NB4 (cell line): ENCODE results near the gene PORCN.
A peak's percentile ranks its signal among the peaks of the same experiment; 100 is the strongest.

Experiments used
- DNase-seq: peaks from one replicate; pipeline ENCODE4 v3.0.0; 2010; ENCODE audit warnings: low read depth
- H3K4me3 ChIP-seq: one replicate; pipeline ENCODE4 v1.5.1; 2011; ENCODE audit warnings: mild to moderate bottlenecking, low read depth, low read length, moderate library complexity
- CTCF ChIP-seq: IDR thresholded peaks from one replicate; pipeline ENCODE4 v1.5.1; 2012; ENCODE audit warnings: low read depth, low read length
- MAX ChIP-seq: IDR thresholded peaks from 2 replicates; pipeline ENCODE4 v1.6.1; 2011; ENCODE audit warnings: low read depth, low read length
- MYC ChIP-seq: IDR thresholded peaks from 2 replicates; pipeline ENCODE4 v1.6.1; 2011; ENCODE audit warnings: low read depth, low read length
- POLR2A ChIP-seq: IDR thresholded peaks from 2 replicates; pipeline ENCODE4 v1.6.1; 2011; ENCODE audit warnings: mild to moderate bottlenecking; ENCODE audit not compliant: insufficient read length; ENCODE audit errors: extremely low read depth

The PORCN gene

DNA sequence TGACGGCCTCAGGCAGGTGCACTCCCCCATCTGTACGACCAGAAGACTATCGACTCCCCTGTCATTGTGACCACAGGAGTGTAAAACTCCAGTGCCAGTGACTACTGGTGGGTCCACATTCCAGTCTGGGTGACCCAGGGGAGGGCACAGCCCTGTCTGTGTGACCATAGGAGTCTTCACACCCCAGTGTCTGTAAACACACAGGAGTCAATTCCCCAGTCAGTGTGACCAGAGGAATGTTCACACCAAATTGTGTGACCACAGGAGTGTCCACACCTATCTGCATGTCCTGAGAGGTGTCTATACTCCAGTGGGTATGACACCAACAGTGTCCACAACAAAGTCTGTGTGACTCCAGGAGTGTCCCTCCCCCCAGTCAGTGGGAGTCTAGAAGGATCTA, 20.8 kb upstream of the PORCN start:
- TF ChIP-seq MAX, result no peak
- TF ChIP-seq POLR2A, result no peak
- no peak for TF ChIP-seq CTCF
- TF ChIP-seq MYC, result no peak

DNA sequence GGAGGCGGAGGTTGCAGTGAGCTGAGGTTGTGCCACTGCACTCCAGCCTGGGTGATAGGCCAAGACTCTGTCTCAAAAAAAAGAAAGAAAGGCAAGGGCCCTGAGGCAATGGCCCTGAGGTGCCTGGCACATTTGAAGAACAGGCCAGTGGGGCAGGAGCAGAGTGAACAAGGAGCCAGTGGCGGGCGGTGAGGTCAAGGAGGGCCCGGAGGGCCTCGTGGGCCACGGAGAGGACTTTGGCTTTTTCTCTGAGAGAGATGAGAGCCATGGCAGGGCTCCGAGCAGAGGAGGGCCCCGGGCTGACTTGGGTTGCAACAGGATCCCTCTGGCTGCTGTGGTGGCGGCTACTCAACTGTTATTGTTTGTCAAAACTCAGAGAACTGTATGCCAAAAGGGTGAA, 19.5 kb upstream of the PORCN start:
- no peak overlapping the region for H3K4me3 ChIP-seq
- no peak for TF ChIP-seq MAX
- no peak for TF ChIP-seq CTCF
- no peak for TF ChIP-seq POLR2A
- TF ChIP-seq MYC, result no peak

More for the DNA sequence above, 20.8 kb upstream of the PORCN start:
- no peak for DNase-seq
- no peak overlapping the region for H3K4me3 ChIP-seq

DNA sequence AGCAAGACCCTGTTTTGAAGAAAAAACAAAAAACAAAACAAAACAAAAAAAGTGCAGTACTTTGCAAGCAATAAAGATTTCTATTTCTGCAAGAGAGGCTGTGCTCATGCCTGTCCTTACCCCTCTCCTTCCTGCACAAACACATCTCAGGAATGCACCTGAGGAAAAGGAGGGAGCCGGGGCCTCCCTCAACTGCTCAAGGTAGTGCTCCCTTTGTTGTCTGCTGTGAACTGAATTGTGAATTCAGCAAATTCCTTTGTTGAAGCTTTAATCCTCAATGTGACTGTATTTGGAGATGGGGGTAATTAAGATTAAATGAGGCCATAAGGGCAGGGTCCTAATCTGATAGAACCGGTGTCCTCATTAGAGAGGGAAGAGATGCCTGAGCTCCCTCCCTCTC, 18.9 kb upstream of the PORCN start:
- no peak overlapping the region for H3K4me3 ChIP-seq
- no peak for DNase-seq
- TF ChIP-seq MYC, result no peak

More for the DNA sequence above, 19.5 kb upstream of the PORCN start:
- DNase-seq, result no peak

DNA sequence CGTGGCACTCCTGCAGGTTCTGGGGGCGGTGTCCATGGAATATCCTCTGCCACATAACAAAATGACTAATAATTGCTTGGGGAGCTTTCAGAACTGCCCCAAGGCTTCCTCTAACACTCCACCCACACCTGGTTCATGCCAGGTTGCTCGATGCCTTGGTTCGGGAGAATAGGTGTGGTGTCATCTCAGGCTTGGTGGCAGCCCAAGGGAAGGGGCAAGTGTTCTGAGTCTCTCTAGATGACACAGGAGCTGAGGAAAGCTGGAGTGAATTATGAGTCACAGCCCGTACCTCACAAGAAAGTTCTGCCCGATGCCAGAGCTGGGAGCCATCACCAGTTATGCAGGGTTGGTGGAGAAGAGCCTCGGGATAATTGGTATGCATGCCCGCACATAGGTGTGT, 18.1 kb upstream of the PORCN start:
- DNase-seq, result no peak
- H3K4me3 ChIP-seq, result no peak overlapping the region
- TF ChIP-seq CTCF (no peak), MYC (no peak), POLR2A (no peak), MAX (no peak)

DNA sequence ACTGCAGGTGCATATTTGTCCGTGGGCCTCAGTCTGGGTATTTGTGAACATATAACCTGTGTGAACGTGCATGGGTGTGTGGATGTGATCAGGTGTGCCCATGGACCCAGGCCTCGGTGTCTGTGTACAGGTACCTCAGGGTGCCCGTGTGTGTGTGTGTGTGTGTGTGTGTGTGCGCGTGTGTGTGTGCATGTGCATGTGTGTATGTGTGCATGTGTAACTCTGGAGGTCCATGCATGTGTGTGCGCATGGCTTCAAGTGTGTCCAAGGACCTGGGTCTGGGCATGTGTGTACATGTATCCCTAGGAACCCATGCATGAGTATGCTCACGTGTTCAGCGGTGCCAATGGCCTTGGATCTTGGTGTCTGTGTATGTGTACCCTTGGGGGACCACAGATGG, 17.0 kb upstream of the PORCN start:
- no peak for TF ChIP-seq CTCF
- no peak for TF ChIP-seq MAX
- no peak for TF ChIP-seq MYC
- TF ChIP-seq POLR2A, result no peak
- DNase-seq, result no peak
- H3K4me3 ChIP-seq, result no peak overlapping the region

GRCh38 chrX:48492293-48492910, 16.4 kb upstream of the PORCN start:
- no peak for TF ChIP-seq CTCF
- 0 out of 2 replicates have a peak, but pooled peaks have one; percentile 29 for TF ChIP-seq MYC
- no peak overlapping the region for H3K4me3 ChIP-seq
- peak; percentile 91 for DNase-seq
